HG03521 (cell line): ENCODE results near the gene RNH1.

Experiments
- ATAC-seq: cut with Tn5 transposase; IDR thresholded peaks from one replicate; pipeline ENCODE4 v1.9.1; 2021; ENCODE audit warnings: mild to moderate bottlenecking, moderate library complexity; ENCODE audit not compliant: unreplicated experiment

RNH1 gene

GRCh38 chr11:460331-461199 is 46.5 kb downstream of the RNH1 start:
- no peak for ATAC-seq

- no peak for ATAC-seq
Observed at GRCh38 chr11:459511-460220, 47.4 kb downstream of the RNH1 start.

GRCh38 chr11:457111-457760 is 49.8 kb downstream of the RNH1 start:
- ATAC-seq, result no peak

GRCh38 chr11:456533-456932 is 50.5 kb downstream of the RNH1 start:
- no peak for ATAC-seq

- no peak for ATAC-seq
Observed at GRCh38 chr11:455566-456147, 51.4 kb downstream of the RNH1 start.

- ATAC-seq, result no peak
Observed at GRCh38 chr11:454801-455565, 52.1 kb downstream of the RNH1 start.

GRCh38 chr11:454043-454442 is 53.0 kb downstream of the RNH1 start:
- ATAC-seq, result no peak

- no peak for ATAC-seq
Observed at GRCh38 chr11:453564-453963, 53.5 kb downstream of the RNH1 start.

GRCh38 chr11:452916-453527 is 54.0 kb downstream of the RNH1 start:
- no peak for ATAC-seq

GRCh38 chr11:452203-452744 is 54.8 kb downstream of the RNH1 start:
- ATAC-seq, result no peak

GRCh38 chr11:451738-452137 is 55.3 kb downstream of the RNH1 start:
- no peak for ATAC-seq

GRCh38 chr11:450809-451451 is 56.1 kb downstream of the RNH1 start:
- peak; percentile 6 for ATAC-seq

GRCh38 chr11:449889-450808 is 56.9 kb downstream of the RNH1 start, which contains the start of gene PTDSS2:
Gene PTDSS2 (plus strand): TSS chr11:450279. CDS start chr11:450456, 177 bp downstream.
- peak; percentile 80 for ATAC-seq

GRCh38 chr11:447923-448731 is 58.9 kb downstream of the RNH1 start:
- peak; percentile 42 for ATAC-seq

GRCh38 chr11:446891-447290 is 60.2 kb downstream of the RNH1 start:
- ATAC-seq, result no peak

GRCh38 chr11:445765-446588 is 61.1 kb downstream of the RNH1 start:
- no peak for ATAC-seq
